A673 (cell line): Measurements from ENCODE around the gene ANKRD27. TPM values are rescaled to one million over a fixed set of nuclear protein-coding genes. Genes with fewer than 3 reads are reported as not detected.

ENCODE experiments used
- BruUV-seq: library from RNA; stranded (reverse); fragments of 400-500 nt; replicated peaks from 2 replicates; lab custom pipeline; 2021; lab: Mats Ljungman, UMichigan
- CTCF ChIA-PET: fragments of 300-600 bp; sonication (Branson Sonifier 250); formaldehyde crosslinking; loops from one replicate; lab custom pipeline; 2022; ENCODE audit warnings: antibody characterized with exemption; lab: Charles Lee
- POLR2A ChIA-PET: fragments of 300-600 bp; sonication (Branson Sonifier 250); formaldehyde crosslinking; loops from one replicate; lab custom pipeline; 2022; ENCODE audit warnings: antibody characterized with exemption; ENCODE audit not compliant: low non-redundant PET; lab: Charles Lee
- DNase-seq: peaks from one replicate; pipeline ENCODE4 v3.0.0-alpha.2; 2015; ENCODE audit warnings: low spot score
- H3K27ac ChIP-seq: fragments of 200-600 bp; sonication (generic); 2 replicates; pipeline ENCODE4 v1.5.1; 2016; ENCODE audit warnings: mixed run types, low read depth, mild to moderate bottlenecking, mixed read lengths, antibody characterized with exemption, low read length; ENCODE audit not compliant: poor library complexity, severe bottlenecking
- H3K27me3 ChIP-seq: fragments of 200-600 bp; sonication (generic); replicated peaks from 2 replicates; pipeline ENCODE4 v1.6.1; 2017; ENCODE audit warnings: mixed run types, low read depth, mild to moderate bottlenecking, mixed read lengths, antibody characterized with exemption, low read length; ENCODE audit not compliant: insufficient read depth, poor library complexity
- H3K36me3 ChIP-seq: fragments of 200-600 bp; sonication (generic); 2 replicates; pipeline ENCODE4 v1.6.1; 2016; ENCODE audit warnings: mixed run types, mild to moderate bottlenecking, mixed read lengths, antibody characterized with exemption, low read length; ENCODE audit not compliant: insufficient read depth, poor library complexity, severe bottlenecking
- H3K4me1 ChIP-seq: fragments of 200-600 bp; sonication (generic); 2 replicates; pipeline ENCODE4 v1.6.1; 2017; ENCODE audit warnings: mixed run types, mild to moderate bottlenecking, mixed read lengths, antibody characterized with exemption, low read length; ENCODE audit not compliant: insufficient read depth, poor library complexity, severe bottlenecking
- H3K4me3 ChIP-seq: fragments of 200-600 bp; sonication (generic); 2 replicates; pipeline ENCODE4 v1.5.1; 2016; ENCODE audit warnings: low read depth, mixed run types, mild to moderate bottlenecking, mixed read lengths, low read length; ENCODE audit not compliant: poor library complexity, severe bottlenecking
- H3K9me3 ChIP-seq: fragments of 200-600 bp; sonication (generic); 2 replicates; pipeline ENCODE4 v1.6.1; 2016; ENCODE audit warnings: mixed run types, low read depth, mild to moderate bottlenecking, mixed read lengths, antibody characterized with exemption, low read length; ENCODE audit not compliant: poor library complexity, severe bottlenecking
- EZH2 ChIP-seq: fragments of 200-600 bp; sonication (generic); IDR thresholded peaks from 2 replicates; pipeline ENCODE4 v1.6.1; 2017; ENCODE audit warnings: borderline replicate concordance, low read depth, mild to moderate bottlenecking, mixed read lengths, antibody characterized with exemption, low read length; ENCODE audit not compliant: poor library complexity, severe bottlenecking
- intact Hi-C: fragments of 100-400 bp; cut with micrococcal nuclease; formaldehyde crosslinking; loops from one replicate; pipeline ENCODE4 v1.10.0; 2022; ENCODE audit not compliant: unreplicated experiment
- total RNA-seq: library from RNA; stranded (reverse); gene quantifications from 2 replicates; pipeline ENCODE4 v1.2.3, GENCODE V29; 2021
- TF ChIP-seq, protein P1 (sequence below): fragments of 300-800, 200-600 bp; sonication (generic); conservative IDR thresholded peaks from 2 replicates; pipeline ENCODE4 v1.5.1; 2017; ENCODE audit warnings: low read depth, mild to moderate bottlenecking, antibody characterized with exemption, low read length, moderate library complexity, mixed read lengths

Gene ANKRD27
- total RNA-seq, 1 experiment from 2014 or later, result 25.0 TPM

DNA sequence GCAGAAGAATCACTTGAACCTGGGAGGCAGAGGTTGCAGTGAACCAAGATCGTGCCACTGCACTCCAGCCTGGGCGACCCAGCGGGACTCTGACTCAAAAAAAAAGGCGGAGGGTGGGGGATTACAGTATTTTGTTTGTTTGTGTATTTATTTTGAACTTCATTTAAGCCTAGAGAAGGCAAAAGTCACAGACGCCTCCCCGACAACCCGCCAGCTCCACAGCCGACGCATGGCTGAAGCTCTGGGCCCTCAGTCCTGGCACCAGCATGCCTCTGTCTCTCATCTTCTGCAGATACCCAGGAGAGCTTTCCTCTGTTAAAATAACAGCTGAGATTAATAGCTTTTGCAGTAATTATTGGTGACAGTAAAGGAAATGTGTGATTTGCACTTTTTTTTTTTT, 111.2 kb downstream of the ANKRD27 start:
- TF ChIP-seq EZH2, result no peak
- TF ChIP-seq, protein P1, sequence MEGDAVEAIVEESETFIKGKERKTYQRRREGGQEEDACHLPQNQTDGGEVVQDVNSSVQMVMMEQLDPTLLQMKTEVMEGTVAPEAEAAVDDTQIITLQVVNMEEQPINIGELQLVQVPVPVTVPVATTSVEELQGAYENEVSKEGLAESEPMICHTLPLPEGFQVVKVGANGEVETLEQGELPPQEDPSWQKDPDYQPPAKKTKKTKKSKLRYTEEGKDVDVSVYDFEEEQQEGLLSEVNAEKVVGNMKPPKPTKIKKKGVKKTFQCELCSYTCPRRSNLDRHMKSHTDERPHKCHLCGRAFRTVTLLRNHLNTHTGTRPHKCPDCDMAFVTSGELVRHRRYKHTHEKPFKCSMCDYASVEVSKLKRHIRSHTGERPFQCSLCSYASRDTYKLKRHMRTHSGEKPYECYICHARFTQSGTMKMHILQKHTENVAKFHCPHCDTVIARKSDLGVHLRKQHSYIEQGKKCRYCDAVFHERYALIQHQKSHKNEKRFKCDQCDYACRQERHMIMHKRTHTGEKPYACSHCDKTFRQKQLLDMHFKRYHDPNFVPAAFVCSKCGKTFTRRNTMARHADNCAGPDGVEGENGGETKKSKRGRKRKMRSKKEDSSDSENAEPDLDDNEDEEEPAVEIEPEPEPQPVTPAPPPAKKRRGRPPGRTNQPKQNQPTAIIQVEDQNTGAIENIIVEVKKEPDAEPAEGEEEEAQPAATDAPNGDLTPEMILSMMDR, result no peak
- Histone ChIP-seq H3K4me1 (no peaks in the 10 kb centered on the region), H3K4me3 (no peak overlapping the region), H3K27me3 (no peaks in the 10 kb centered on the region), H3K36me3 (no peaks in the 10 kb centered on the region), H3K27ac (no peak overlapping the region), H3K9me3 (no peaks in the 10 kb centered on the region)
- no peak for DNase-seq
- intact Hi-C loops, result no loop called here
- ChIA-PET POLR2A (no interaction called here), CTCF (no interaction called here)
- BruUV-seq, result no TSS peak

GRCh38 chr19:32558607-32559228, 116.3 kb downstream of the ANKRD27 start:
- DNase-seq, result no peak
- Histone ChIP-seq H3K36me3 (no peaks in the 10 kb centered on the region), H3K27ac (no peak overlapping the region), H3K4me1 (no peaks in the 10 kb centered on the region), H3K27me3 (no peaks in the 10 kb centered on the region), H3K4me3 (no peak overlapping the region), H3K9me3 (no peaks in the 10 kb centered on the region)
- intact Hi-C loops, result no loop called here
- TF ChIP-seq, protein P1, result no peak
- no peak for TF ChIP-seq EZH2
- no TSS peak for BruUV-seq
- ChIA-PET POLR2A (no interaction called here), CTCF (no interaction called here)

- Histone ChIP-seq H3K9me3 (no peaks in the 10 kb centered on the region), H3K4me3 (no peak overlapping the region), H3K4me1 (no peaks in the 10 kb centered on the region), H3K27me3 (no peaks in the 10 kb centered on the region), H3K27ac (no peak overlapping the region), H3K36me3 (no peaks in the 10 kb centered on the region)
- ChIA-PET CTCF (no interaction called here), POLR2A (no interaction called here)
- DNase-seq, result no peak
- no TSS peak for BruUV-seq
- intact Hi-C loops, result no loop called here
- TF ChIP-seq, protein P1, result no peak
- no peak for TF ChIP-seq EZH2
These were observed 119.2 kb downstream of the ANKRD27 start for GRCh38 chr19:32555786-32556185.
